ENCODE results near the gene MRAP.

Gene MRAP

DNA sequence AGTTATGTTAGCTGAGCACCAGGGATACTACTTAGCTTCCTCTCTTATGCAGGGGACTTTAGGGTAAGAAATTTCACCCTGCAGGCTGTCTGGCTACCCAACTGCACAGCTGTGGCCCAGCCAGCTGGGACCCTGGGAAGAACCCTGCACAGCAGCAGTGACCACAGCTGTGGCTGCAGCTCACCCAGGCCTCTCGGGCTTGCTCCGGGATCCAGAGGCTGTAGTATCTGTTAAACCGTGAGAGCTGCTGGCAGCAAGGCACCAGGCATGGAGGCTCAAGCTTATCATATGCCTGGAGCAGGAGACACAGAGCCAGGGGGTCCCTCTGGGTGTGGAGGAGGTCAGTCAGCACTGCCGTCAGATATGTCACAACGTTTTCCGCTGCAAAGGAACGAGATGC is 53.9 kb downstream of the MRAP start:
- FAIRE-seq (no peak), DNase-seq (ENCODE audit: insufficient read length, low spot score) (no peak)
- no peak for TF ChIP-seq CTCF (IDR thresholded peaks at IDR 0.05; ENCODE audit: insufficient read depth, missing control alignments)

DNA sequence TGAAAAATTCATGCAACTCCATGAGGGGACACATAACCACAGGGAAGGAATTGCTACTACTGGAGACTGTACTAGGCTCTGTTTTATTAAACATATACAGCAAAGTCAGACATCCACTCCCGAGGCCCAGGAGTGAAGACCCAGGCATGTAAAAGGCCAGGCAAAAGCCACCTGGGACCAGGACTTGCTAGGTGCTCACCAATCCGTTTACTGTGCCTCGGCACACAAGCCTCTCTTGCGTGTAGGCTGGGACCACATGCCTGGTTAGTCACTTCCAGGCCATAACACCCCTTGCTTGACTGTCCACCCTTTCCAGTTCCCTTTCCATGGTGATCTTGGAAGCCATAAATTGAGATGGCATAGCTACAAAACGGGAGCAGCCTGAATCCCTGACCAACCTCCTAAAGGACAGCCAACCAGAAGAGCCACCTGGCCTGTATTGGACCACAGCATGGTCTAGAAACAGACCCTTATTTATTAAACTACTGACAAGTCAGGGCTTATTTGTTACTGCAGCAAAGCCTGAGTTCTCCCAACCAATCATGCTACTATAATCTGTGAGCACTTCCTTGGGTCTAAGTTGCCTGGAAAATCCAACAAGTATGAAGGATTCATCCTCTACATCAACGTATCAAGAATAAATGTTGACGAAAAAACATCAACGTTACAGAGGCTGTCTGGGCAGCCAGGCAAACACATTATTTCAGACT is 54.5 kb downstream of the MRAP start:
- DNase-seq (ENCODE audit: insufficient read length, low spot score) (no peak), FAIRE-seq (no peak)
- TF ChIP-seq CTCF (IDR thresholded peaks at IDR 0.05; ENCODE audit: insufficient read depth, missing control alignments): no peak

DNA sequence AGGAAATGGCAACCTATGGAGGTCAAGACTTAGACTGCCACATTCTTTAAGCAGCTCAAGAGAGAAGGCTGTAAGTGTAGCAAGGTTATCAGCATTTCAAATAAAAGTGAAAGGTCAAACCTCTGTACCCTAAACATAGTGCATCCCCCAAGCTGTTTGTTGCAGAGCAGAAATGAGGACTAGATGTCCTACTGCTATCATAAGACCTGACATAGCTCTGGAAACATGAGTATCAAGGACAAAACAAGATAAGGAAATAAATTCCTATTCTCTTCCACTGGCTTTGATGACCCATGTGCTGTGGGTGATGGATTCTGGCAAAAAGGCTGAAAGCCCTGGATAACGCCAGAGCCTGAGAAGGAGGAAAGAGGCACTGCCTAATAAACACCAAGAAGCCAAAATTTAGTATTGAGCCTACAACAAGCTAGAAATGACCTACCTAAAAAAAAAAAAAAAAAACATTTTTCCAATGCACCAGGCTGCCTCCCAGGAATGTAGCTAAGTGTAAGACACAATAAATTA is 58.3 kb downstream of the MRAP start:
- no peak for DNase-seq (ENCODE audit: insufficient read length, low spot score)
- FAIRE-seq: no peak
- no peak for TF ChIP-seq CTCF (IDR thresholded peaks at IDR 0.05; ENCODE audit: insufficient read depth, missing control alignments)

DNA sequence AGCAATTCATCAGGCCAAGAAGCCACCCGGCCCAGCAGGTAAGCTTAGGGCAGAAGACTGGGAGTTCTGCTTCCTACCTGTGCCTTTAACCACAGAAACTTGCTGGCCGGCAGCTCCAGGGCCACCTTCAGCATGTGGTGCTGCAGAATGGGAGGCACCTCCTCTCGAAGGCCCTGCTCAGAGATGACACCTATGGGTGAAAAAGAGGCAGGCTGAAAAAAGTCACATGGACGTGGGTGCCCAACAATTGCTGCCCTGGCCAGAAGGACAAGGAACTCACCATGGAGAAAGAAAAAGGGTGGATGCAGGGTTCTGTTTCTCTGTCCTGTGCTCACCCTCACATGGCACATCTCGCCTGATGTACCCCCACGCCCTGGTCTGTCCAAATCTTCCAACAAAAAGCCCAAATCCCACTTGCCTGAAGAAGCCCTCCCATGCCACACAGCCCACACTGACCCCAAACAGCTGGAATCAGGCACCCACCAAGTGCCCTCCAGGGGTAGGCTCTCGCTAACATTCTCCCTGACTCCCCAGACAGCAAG is 61.1 kb downstream of the MRAP start:
- DNase-seq (ENCODE audit: insufficient read length, low spot score) (no peak), FAIRE-seq (no peak)
- no peak for TF ChIP-seq CTCF (IDR thresholded peaks at IDR 0.05; ENCODE audit: insufficient read depth, missing control alignments)

DNA sequence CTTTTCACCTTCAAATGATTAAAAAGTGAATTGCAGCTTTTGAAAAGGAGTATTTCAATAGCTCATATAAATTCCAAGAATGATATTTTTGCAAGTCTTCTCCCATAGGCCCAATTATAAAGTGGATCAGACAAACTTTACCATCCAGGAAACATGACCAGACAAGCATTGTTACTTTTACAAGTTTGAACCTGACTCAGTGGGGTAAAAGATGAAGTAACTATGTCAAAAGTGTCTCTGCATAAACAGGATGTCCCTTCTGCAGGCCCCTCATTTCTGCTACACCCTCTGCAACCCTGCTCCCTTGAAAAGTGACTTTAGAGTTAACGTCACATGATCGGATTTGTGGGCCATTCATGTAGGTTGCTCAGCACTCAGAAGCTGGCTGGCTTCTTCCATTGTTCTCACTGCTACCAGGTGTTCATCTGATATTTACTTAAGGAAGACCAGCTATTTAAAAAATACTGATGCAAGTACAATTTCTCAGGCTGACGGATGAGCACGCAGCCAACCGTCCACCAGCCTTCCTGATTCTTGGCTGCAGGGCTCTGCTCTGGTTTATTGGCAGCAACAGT is 61.8 kb downstream of the MRAP start:
- no peak for FAIRE-seq

More for the DNA sequence above, 61.8 kb downstream of the MRAP start:
- TF ChIP-seq CTCF (IDR thresholded peaks at IDR 0.05; ENCODE audit: insufficient read depth, missing control alignments): no peak
- DNase-seq (ENCODE audit: insufficient read length, low spot score): no peak
